Measurements from ENCODE around the gene IRF2BPL. TPM values are rescaled to one million over a fixed set of nuclear protein-coding genes. Genes with fewer than 3 reads are reported as not detected.

IRF2BPL gene
- total and polyA plus RNA-seq, 7 donors, result 3.8 to 26.3 (median 9.7) TPM

GRCh38 chr14:77009014-77009413 lies 19.5 kb downstream of the IRF2BPL start:
- peak in 3 of 4 donors; percentile 12 to 43 (median 29) for ATAC-seq
- Histone ChIP-seq H3K9me3 (no peaks in the 10 kb centered on the region), H3K27me3 (ENCODE audit: insufficient read depth in 3 of 3, low read length in 2 of 3) (no peaks in the 10 kb centered on the region), H3K27ac (peak overlapping the region; percentile 62), H3K36me3 (ENCODE audit: insufficient read depth in 1 of 2, low read depth in 1 of 2) (no peaks in the 10 kb centered on the region), H3K4me3 (no peak overlapping the region), H3K4me1 (peaks cover 38% of the 10 kb centered on the region)
- WGBS, 3 donors, result 62 to 67% (median 64%) methylated on average over 3 of the region's 3 CpGs
- no peak for TF ChIP-seq CTCF (IDR thresholded peaks at IDR 0.05)
- intact Hi-C loops (cut with DNase I), result loop anchor here in 1 of 2 donors (5.0 kb wide), 1 partner anchor 52 kb away; no protein-coding TSS in a partner anchor
- no peak for DNase-seq

- TF ChIP-seq CTCF (IDR thresholded peaks at IDR 0.05), result no peak
- Histone ChIP-seq H3K27ac (peak overlapping the region; percentile 62), H3K4me3 (no peak overlapping the region), H3K4me1 (peaks cover 34% of the 10 kb centered on the region), H3K27me3 (ENCODE audit: insufficient read depth in 3 of 3, low read length in 2 of 3) (no peaks in the 10 kb centered on the region), H3K9me3 (no peaks in the 10 kb centered on the region), H3K36me3 (ENCODE audit: insufficient read depth in 1 of 2, low read depth in 1 of 2) (no peaks in the 10 kb centered on the region)
- intact Hi-C loops (cut with DNase I), result loop anchor here in 1 of 2 donors (5.0 kb wide), 1 partner anchor 51 kb away; no protein-coding TSS in a partner anchor
- WGBS, 3 donors, result 51 to 74% (median 58%) methylated on average over 4 of the region's 4 CpGs
- no peak for ATAC-seq
- DNase-seq, result no peak
Observed at GRCh38 chr14:77008541-77008940, 20.0 kb downstream of the IRF2BPL start.

- H3K4me1 ChIP-seq, result peaks cover 35% of the 10 kb centered on the region
- no peak for TF ChIP-seq CTCF (IDR thresholded peaks at IDR 0.05)
- H3K4me3 ChIP-seq, result no peak overlapping the region
- peak; percentile 87 to 94 (median 90) for ATAC-seq
- no peaks in the 10 kb centered on the region for H3K36me3 ChIP-seq (ENCODE audit: insufficient read depth in 1 of 2, low read depth in 1 of 2)
- peak; percentile 59 to 87 for DNase-seq
- peak overlapping the region; percentile 62 for H3K27ac ChIP-seq
- 23 to 27% (median 23%) methylated on average over 3 of the region's 3 CpGs for WGBS, 3 donors
- H3K9me3 ChIP-seq, result no peaks in the 10 kb centered on the region
- intact Hi-C loops (cut with DNase I), result loop anchor here in 1 of 2 donors (5.0 kb wide), 1 partner anchor 51 kb away; no protein-coding TSS in a partner anchor
- no peaks in the 10 kb centered on the region for H3K27me3 ChIP-seq (ENCODE audit: insufficient read depth in 3 of 3, low read length in 2 of 3)
Observed at GRCh38 chr14:77007975-77008421, 20.5 kb downstream of the IRF2BPL start.

- Histone ChIP-seq H3K27me3 (ENCODE audit: insufficient read depth in 3 of 3, low read length in 2 of 3) (no peaks in the 10 kb centered on the region), H3K4me3 (no peak overlapping the region), H3K9me3 (no peaks in the 10 kb centered on the region), H3K27ac (peak overlapping the region; percentile 62), H3K36me3 (ENCODE audit: insufficient read depth in 1 of 2, low read depth in 1 of 2) (no peaks in the 10 kb centered on the region), H3K4me1 (peaks cover 41% of the 10 kb centered on the region)
- intact Hi-C loops (cut with DNase I), result loop anchor here in 1 of 2 donors (5.0 kb wide), 1 partner anchor 50 kb away; no protein-coding TSS in a partner anchor
- ATAC-seq (peak in 2 of 4 donors; percentile 2 to 29), DNase-seq (no peak)
- WGBS, 3 donors, result 32 to 69% (median 50%) methylated on average over 18 of the region's 18 CpGs
- no peak for TF ChIP-seq CTCF (IDR thresholded peaks at IDR 0.05)
Observed at GRCh38 chr14:77007183-77007974, 21.1 kb downstream of the IRF2BPL start.
